Measurements from ENCODE around the gene IFNB1. TPM values are rescaled to one million over a fixed set of nuclear protein-coding genes. Genes with fewer than 3 reads are reported as not detected.

Gene IFNB1
- total and polyA plus RNA-seq, 2 donors (not counting 1 experiment from before 2014, with no cell fraction given): not detected

- H3K4me3 Mint-ChIP-seq: no peak overlapping the region
- no peaks in the 10 kb centered on the region for H3K9me3 Mint-ChIP-seq (ENCODE audit: insufficient read depth)
- DNase-seq (no peak), ATAC-seq (ENCODE audit: low read depth) (no peak)
- H3K36me3 ChIP-seq (replicated peaks in 1 of 2; ENCODE audit: control extremely low read depth in 1 of 2, control insufficient read depth in 1 of 2, extremely low read depth in 1 of 2, insufficient read depth in 2 of 2, low read length in 1 of 2): no peaks in the 10 kb centered on the region
- H3K9me3 ChIP-seq (ENCODE audit: control extremely low read depth in 1 of 3, control insufficient read depth in 2 of 3, insufficient read depth in 1 of 3, low read length in 2 of 3): peaks cover 0 to 6% (median 4%) of the 10 kb centered on the region in 3 donors
- POLR2A ChIA-PET: no interaction called here
- intact Hi-C loops (cut with micrococcal nuclease): no loop called here
- no peak overlapping the region for H3K4me2 ChIP-seq (replicated peaks; ENCODE audit: low read depth, low read length, poor library complexity, severe bottlenecking)
- no peak overlapping the region for H3K27ac Mint-ChIP-seq
- peaks cover 1% of the 10 kb centered on the region for H3K4me1 Mint-ChIP-seq
- CTCF ChIA-PET: interaction anchor here (1.5 kb wide), 1 partner anchor 29 kb away, joined by 3 read pairs; no protein-coding TSS in a partner anchor
- peaks cover 0 to 2% (median 0%) of the 10 kb centered on the region in 4 experiments for H3K27me3 ChIP-seq (replicated peaks in 1 of 4; ENCODE audit: control extremely low read depth in 1 of 4, control insufficient read depth in 3 of 4, insufficient read depth in 4 of 4, low read length in 3 of 4)
- no peak overlapping the region for H3K9ac ChIP-seq (ENCODE audit: low read length)
- TF ChIP-seq, protein P1, sequence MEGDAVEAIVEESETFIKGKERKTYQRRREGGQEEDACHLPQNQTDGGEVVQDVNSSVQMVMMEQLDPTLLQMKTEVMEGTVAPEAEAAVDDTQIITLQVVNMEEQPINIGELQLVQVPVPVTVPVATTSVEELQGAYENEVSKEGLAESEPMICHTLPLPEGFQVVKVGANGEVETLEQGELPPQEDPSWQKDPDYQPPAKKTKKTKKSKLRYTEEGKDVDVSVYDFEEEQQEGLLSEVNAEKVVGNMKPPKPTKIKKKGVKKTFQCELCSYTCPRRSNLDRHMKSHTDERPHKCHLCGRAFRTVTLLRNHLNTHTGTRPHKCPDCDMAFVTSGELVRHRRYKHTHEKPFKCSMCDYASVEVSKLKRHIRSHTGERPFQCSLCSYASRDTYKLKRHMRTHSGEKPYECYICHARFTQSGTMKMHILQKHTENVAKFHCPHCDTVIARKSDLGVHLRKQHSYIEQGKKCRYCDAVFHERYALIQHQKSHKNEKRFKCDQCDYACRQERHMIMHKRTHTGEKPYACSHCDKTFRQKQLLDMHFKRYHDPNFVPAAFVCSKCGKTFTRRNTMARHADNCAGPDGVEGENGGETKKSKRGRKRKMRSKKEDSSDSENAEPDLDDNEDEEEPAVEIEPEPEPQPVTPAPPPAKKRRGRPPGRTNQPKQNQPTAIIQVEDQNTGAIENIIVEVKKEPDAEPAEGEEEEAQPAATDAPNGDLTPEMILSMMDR (IDR thresholded peaks at IDR 0.05): no peak
- TF ChIP-seq EZH2 (IDR thresholded peaks at IDR 0.05; ENCODE audit: borderline replicate concordance, insufficient read depth, low read depth, low read length, poor library complexity, severe bottlenecking): no peak
- no CpG with 5 or more reads among the region's 4 CpGs for WGBS (ENCODE audit: insufficient coverage)
- no peak overlapping the region for H3K27ac ChIP-seq (ENCODE audit: low read length in 2 of 2)
- H3K79me2 ChIP-seq (ENCODE audit: control insufficient read depth, insufficient read depth, low read length): no peaks in the 10 kb centered on the region
- peak overlapping the region; percentile 25 for H2AFZ ChIP-seq (ENCODE audit: insufficient read depth, low read depth, low read length, poor library complexity, severe bottlenecking)
- H3K4me1 ChIP-seq (ENCODE audit: control insufficient read depth in 2 of 2, insufficient read depth in 2 of 2, low read length in 2 of 2): peaks cover 0 to 3% of the 10 kb centered on the region in 2 donors
- no peaks in the 10 kb centered on the region for H4K20me1 ChIP-seq (ENCODE audit: control insufficient read depth, insufficient read depth, low read length, poor library complexity, severe bottlenecking)
- peaks cover 10% of the 10 kb centered on the region for H3K27me3 Mint-ChIP-seq
- H3K4me3 ChIP-seq (ENCODE audit: control extremely low read depth in 1 of 5, extremely low read depth in 1 of 5, insufficient read depth in 1 of 5, low read depth in 2 of 5, low read length in 4 of 5): no peak overlapping the region
Observed at GRCh38 chr9:21081999-21082398, 4.3 kb upstream of the IFNB1 start.

DNA sequence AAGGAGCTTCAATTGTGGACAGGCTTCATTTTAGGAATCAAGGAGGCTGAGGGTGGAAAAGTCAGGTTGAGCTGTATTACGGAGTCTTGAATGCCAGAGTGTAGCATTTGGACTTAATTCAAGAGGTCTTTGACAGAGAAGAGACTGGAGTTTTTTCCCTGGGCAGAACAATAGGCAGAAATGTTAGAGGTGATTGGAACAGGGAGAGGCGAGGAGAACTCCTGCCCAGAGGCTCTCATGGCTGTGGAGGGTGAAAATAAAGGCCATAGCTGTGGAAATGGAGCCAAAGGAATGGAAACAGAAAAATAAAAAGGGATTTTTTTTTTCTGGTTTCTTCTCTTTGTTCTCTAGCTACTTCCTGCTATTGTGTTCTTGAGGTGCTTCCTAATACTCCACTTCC, 3.7 kb upstream of the IFNB1 start:
- Histone ChIP-seq H3K27ac (ENCODE audit: low read length in 2 of 2) (no peak overlapping the region), H3K4me3 (ENCODE audit: control extremely low read depth in 1 of 5, extremely low read depth in 1 of 5, insufficient read depth in 1 of 5, low read depth in 2 of 5, low read length in 4 of 5) (no peak overlapping the region), H3K9me3 (ENCODE audit: control extremely low read depth in 1 of 3, control insufficient read depth in 2 of 3, insufficient read depth in 1 of 3, low read length in 2 of 3) (peaks cover 0 to under 1% (median 0%) of the 10 kb centered on the region in 3 donors), H3K4me1 (ENCODE audit: control insufficient read depth in 2 of 2, insufficient read depth in 2 of 2, low read length in 2 of 2) (peaks cover 0 to 3% of the 10 kb centered on the region in 2 donors), H3K79me2 (ENCODE audit: control insufficient read depth, insufficient read depth, low read length) (no peaks in the 10 kb centered on the region), H3K36me3 (replicated peaks in 1 of 2; ENCODE audit: control extremely low read depth in 1 of 2, control insufficient read depth in 1 of 2, extremely low read depth in 1 of 2, insufficient read depth in 2 of 2, low read length in 1 of 2) (no peaks in the 10 kb centered on the region), H4K20me1 (ENCODE audit: control insufficient read depth, insufficient read depth, low read length, poor library complexity, severe bottlenecking) (no peaks in the 10 kb centered on the region), H3K9ac (ENCODE audit: low read length) (no peak overlapping the region), H3K27me3 (replicated peaks in 1 of 4; ENCODE audit: control extremely low read depth in 1 of 4, control insufficient read depth in 3 of 4, insufficient read depth in 4 of 4, low read length in 3 of 4) (peaks cover 0 to 2% (median 0%) of the 10 kb centered on the region in 4 experiments), H2AFZ (ENCODE audit: insufficient read depth, low read depth, low read length, poor library complexity, severe bottlenecking) (no peak overlapping the region), H3K4me2 (replicated peaks; ENCODE audit: low read depth, low read length, poor library complexity, severe bottlenecking) (no peak overlapping the region)
- CTCF ChIA-PET: interaction anchor here (1.5 kb wide), 1 partner anchor 29 kb away, joined by 3 read pairs; no protein-coding TSS in a partner anchor
- Mint-ChIP-seq H3K9me3 (ENCODE audit: insufficient read depth) (no peaks in the 10 kb centered on the region), H3K27me3 (peaks cover 10% of the 10 kb centered on the region), H3K4me1 (peaks cover 1% of the 10 kb centered on the region), H3K27ac (no peak overlapping the region), H3K4me3 (no peak overlapping the region)
- TF ChIP-seq, protein P1 (IDR thresholded peaks at IDR 0.05): no peak
- no peak for ATAC-seq (ENCODE audit: low read depth)
- intact Hi-C loops (cut with micrococcal nuclease): no loop called here
- WGBS (ENCODE audit: insufficient coverage): 89% methylated on average over 2 of the region's 2 CpGs
- DNase-seq: no peak
- POLR2A ChIA-PET: no interaction called here
